OCI-LY1 (cell line): ENCODE data around the gene NKPD1.

Source experiments
- H2AFZ ChIP-seq: fragments of 200-600 bp; sonication (generic), shearing (Covaris generic); 2 replicates; pipeline ENCODE4 v1.6.0; 2014; ENCODE audit warnings: antibody characterized with exemption, mild to moderate bottlenecking, low read length
- H3F3A ChIP-seq: fragments of 200-600 bp; sonication (generic), shearing (Covaris generic); 2 replicates; pipeline ENCODE4 v1.6.0; 2014; ENCODE audit warnings: mild to moderate bottlenecking, antibody characterized with exemption, low read length, moderate library complexity; ENCODE audit not compliant: insufficient read depth
- H3K27ac ChIP-seq: fragments of 200-600 bp; sonication (generic); 2 replicates; pipeline ENCODE4 v1.5.1; 2014; ENCODE audit warnings: low read length, mixed run types, mild to moderate bottlenecking, low read depth; ENCODE audit not compliant: poor library complexity, severe bottlenecking
- H3K27me3 ChIP-seq: fragments of 200-600 bp; sonication (generic); 2 replicates; pipeline ENCODE4 v1.6.0; 2014; ENCODE audit warnings: antibody characterized with exemption, mild to moderate bottlenecking, low read length, moderate library complexity; ENCODE audit not compliant: insufficient read depth
- H3K36me3 ChIP-seq: fragments of 200-600 bp; sonication (generic); 2 replicates; pipeline ENCODE4 v1.6.1; 2014; ENCODE audit warnings: mild to moderate bottlenecking, antibody characterized with exemption, low read length, moderate library complexity, mixed read lengths; ENCODE audit not compliant: insufficient read depth
- H3K4me1 ChIP-seq: fragments of 200-600 bp; sonication (generic); 2 replicates; pipeline ENCODE4 v1.5.1; 2014; ENCODE audit warnings: mild to moderate bottlenecking, low read length, moderate library complexity; ENCODE audit not compliant: insufficient read depth, severe bottlenecking
- H3K4me2 ChIP-seq: fragments of 200-600 bp; sonication (generic), shearing (Covaris generic); 2 replicates; pipeline ENCODE4 v1.6.1; 2014; ENCODE audit warnings: low read length
- H3K4me3 ChIP-seq: fragments of 200-600 bp; sonication (generic); 2 replicates; pipeline ENCODE4 v1.5.1; 2014; ENCODE audit warnings: low read length, low read depth, mild to moderate bottlenecking, mixed read lengths; ENCODE audit not compliant: poor library complexity, severe bottlenecking
- H3K79me2 ChIP-seq: fragments of 200-600 bp; shearing (Covaris generic); 2 replicates; pipeline ENCODE4 v1.6.1; 2016; ENCODE audit warnings: mixed run types, low read length, mixed read lengths; ENCODE audit not compliant: insufficient read depth
- H3K9ac ChIP-seq: fragments of 200-600 bp; sonication (generic), shearing (Covaris generic); 2 replicates; pipeline ENCODE4 v1.6.1; 2014; ENCODE audit warnings: mild to moderate bottlenecking, low read length, mixed read lengths
- H3K9me2 ChIP-seq: fragments of 200-600 bp; sonication (generic), shearing (Covaris generic); 2 replicates; pipeline ENCODE4 v1.6.1; 2014; ENCODE audit warnings: low read depth, mild to moderate bottlenecking, low read length, mixed read lengths
- H3K9me3 ChIP-seq: fragments of 200-600 bp; shearing (Covaris generic); 2 replicates; pipeline ENCODE4 v1.6.1; 2014; ENCODE audit warnings: low read length, mixed read lengths
- H4K20me1 ChIP-seq: fragments of 200-600 bp; sonication (generic), shearing (Covaris generic); 2 replicates; pipeline ENCODE4 v1.6.0; 2016; ENCODE audit warnings: mild to moderate bottlenecking, low read length; ENCODE audit not compliant: insufficient read depth
- EZH2 ChIP-seq: fragments of 200-600 bp; sonication (generic), shearing (Covaris generic); IDR thresholded peaks from 2 replicates; pipeline ENCODE4 v1.8.0; 2017; ENCODE audit warnings: borderline replicate concordance, mixed run types, mild to moderate bottlenecking, antibody characterized with exemption, low read length, moderate library complexity, mixed read lengths
- TF ChIP-seq, protein P1 (sequence below): fragments of 200-600 bp; sonication (generic), shearing (Covaris generic); IDR thresholded peaks from 2 replicates; pipeline ENCODE4 v1.5.1; 2017; ENCODE audit warnings: mild to moderate bottlenecking, antibody characterized with exemption, low read length, moderate library complexity, mixed read lengths

The NKPD1 gene

GRCh38 chr19:45164577-45165335 lies 4.0 kb upstream of the NKPD1 start:
- H3K27me3 ChIP-seq, result peaks cover 18% of the 10 kb centered on the region
- no peak overlapping the region for H3K27ac ChIP-seq
- H3K4me3 ChIP-seq, result no peak overlapping the region
- H3K9me3 ChIP-seq, result no peaks in the 10 kb centered on the region
- no peaks in the 10 kb centered on the region for H3F3A ChIP-seq
- H3K9me2 ChIP-seq, result no peaks in the 10 kb centered on the region
- no peak for TF ChIP-seq EZH2
- TF ChIP-seq, protein P1, sequence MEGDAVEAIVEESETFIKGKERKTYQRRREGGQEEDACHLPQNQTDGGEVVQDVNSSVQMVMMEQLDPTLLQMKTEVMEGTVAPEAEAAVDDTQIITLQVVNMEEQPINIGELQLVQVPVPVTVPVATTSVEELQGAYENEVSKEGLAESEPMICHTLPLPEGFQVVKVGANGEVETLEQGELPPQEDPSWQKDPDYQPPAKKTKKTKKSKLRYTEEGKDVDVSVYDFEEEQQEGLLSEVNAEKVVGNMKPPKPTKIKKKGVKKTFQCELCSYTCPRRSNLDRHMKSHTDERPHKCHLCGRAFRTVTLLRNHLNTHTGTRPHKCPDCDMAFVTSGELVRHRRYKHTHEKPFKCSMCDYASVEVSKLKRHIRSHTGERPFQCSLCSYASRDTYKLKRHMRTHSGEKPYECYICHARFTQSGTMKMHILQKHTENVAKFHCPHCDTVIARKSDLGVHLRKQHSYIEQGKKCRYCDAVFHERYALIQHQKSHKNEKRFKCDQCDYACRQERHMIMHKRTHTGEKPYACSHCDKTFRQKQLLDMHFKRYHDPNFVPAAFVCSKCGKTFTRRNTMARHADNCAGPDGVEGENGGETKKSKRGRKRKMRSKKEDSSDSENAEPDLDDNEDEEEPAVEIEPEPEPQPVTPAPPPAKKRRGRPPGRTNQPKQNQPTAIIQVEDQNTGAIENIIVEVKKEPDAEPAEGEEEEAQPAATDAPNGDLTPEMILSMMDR, result peak; percentile 7; the same call in 1 of the 2 replicates
- no peaks in the 10 kb centered on the region for H4K20me1 ChIP-seq
- no peaks in the 10 kb centered on the region for H3K4me1 ChIP-seq
- no peaks in the 10 kb centered on the region for H3K36me3 ChIP-seq
- H3K4me2 ChIP-seq, result no peak overlapping the region
- H3K9ac ChIP-seq, result no peak overlapping the region
- H2AFZ ChIP-seq, result no peak overlapping the region
- no peaks in the 10 kb centered on the region for H3K79me2 ChIP-seq

DNA sequence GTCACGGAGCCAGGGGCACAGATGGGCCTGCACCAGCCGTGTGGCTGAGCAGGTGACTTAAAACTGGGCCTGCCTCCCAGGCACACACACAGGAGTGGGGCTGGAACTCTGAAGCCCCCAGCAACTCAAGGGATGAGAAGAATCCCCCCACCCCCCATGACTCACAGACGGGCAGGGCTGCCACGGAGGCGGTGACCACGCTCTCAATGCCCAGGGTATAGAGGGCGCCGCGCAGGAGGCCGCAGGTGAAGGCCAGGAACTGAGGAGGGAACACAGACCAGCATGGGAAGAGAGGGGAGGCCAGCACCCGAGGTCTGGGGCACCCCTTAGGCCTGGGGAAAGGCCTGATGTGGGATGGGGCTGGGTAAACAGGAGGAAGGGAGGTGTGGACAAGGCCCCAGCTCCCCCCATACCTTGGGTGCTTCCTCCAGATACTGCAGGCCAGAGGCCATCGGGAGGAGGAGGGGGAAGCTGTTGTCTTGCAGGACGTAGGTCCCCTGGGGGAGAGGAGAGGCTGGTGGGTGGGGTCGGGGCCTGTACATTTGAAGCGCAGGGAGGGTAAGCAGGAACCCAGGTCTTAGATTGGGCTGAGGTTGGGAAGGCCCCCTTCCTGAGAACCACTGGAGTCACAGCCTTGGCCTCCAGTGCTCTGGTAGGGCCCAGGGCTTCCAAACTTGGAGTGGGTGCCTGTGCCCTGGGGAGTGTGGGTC lies 3.1 kb upstream of the NKPD1 start:
- H2AFZ ChIP-seq, result no peak overlapping the region
- H3K9me3 ChIP-seq, result no peaks in the 10 kb centered on the region
- peaks cover 27% of the 10 kb centered on the region for H3K27me3 ChIP-seq
- H3K4me1 ChIP-seq, result no peaks in the 10 kb centered on the region
- no peaks in the 10 kb centered on the region for H3K79me2 ChIP-seq
- no peaks in the 10 kb centered on the region for H4K20me1 ChIP-seq
- no peaks in the 10 kb centered on the region for H3K36me3 ChIP-seq
- H3K27ac ChIP-seq, result no peak overlapping the region
- no peak overlapping the region for H3K4me2 ChIP-seq
- no peaks in the 10 kb centered on the region for H3K9me2 ChIP-seq
- H3K9ac ChIP-seq, result no peak overlapping the region
- no peaks in the 10 kb centered on the region for H3F3A ChIP-seq
- TF ChIP-seq EZH2, result no peak
- TF ChIP-seq, protein P1, result no peak
- no peak overlapping the region for H3K4me3 ChIP-seq

- Histone ChIP-seq H3K79me2 (no peaks in the 10 kb centered on the region), H3K9me3 (no peaks in the 10 kb centered on the region), H3K27me3 (peaks cover 27% of the 10 kb centered on the region), H2AFZ (no peak overlapping the region), H3K4me1 (no peaks in the 10 kb centered on the region), H4K20me1 (no peaks in the 10 kb centered on the region), H3K4me2 (no peak overlapping the region), H3K27ac (no peak overlapping the region), H3K36me3 (no peaks in the 10 kb centered on the region), H3K4me3 (no peak overlapping the region), H3F3A (no peaks in the 10 kb centered on the region), H3K9ac (no peak overlapping the region), H3K9me2 (no peaks in the 10 kb centered on the region)
- no peak for TF ChIP-seq EZH2
- TF ChIP-seq, protein P1, result no peak
Measured at GRCh38 chr19:45163156-45163555, 2.4 kb upstream of the NKPD1 start.
